GM12891 (cell line): Measurements from ENCODE around the gene ADA.

Experiments
- POLR2A ChIP-seq: IDR thresholded peaks from 2 replicates; pipeline ENCODE4 v1.6.1; 2011; ENCODE audit warnings: low read depth, low read length, control low read depth
- SPI1 ChIP-seq: IDR thresholded peaks from 2 replicates; pipeline ENCODE4 v1.6.1; 2011; ENCODE audit warnings: low read depth, low read length, control low read depth

- TF ChIP-seq POLR2A (no peak), SPI1 (no peak)
Observed at GRCh38 chr20:44632103-44632752, 19.3 kb downstream of the ADA start.
